ENCODE results near the gene NAA50. TPM values are rescaled to one million over a fixed set of nuclear protein-coding genes. Genes with fewer than 3 reads are reported as not detected.

The NAA50 gene
- total RNA-seq = 10 to 100 TPM; 74.4 to 99.1 (median 95.9) TPM
- long read RNA-seq, donor 1, full-length matches to known transcripts = 62 of 71 reads
- long read RNA-seq, donor 1, partial matches to known transcripts = 0 of 71 reads
- long read RNA-seq, donor 1, other reads (novel, unspliced or antisense) = 9 of 71 reads
- long read RNA-seq, donor 2, full-length matches to known transcripts = 16 of 23 reads
- long read RNA-seq, donor 2, partial matches to known transcripts = 1 of 23 reads
- long read RNA-seq, donor 2, other reads (novel, unspliced or antisense) = 6 of 23 reads

- peak; percentile 92 for ATAC-seq
- peaks cover 18% of the 10 kb centered on the region for H3K4me1 ChIP-seq (ENCODE audit: low read depth)
- H3K9me3 ChIP-seq = no peaks in the 10 kb centered on the region
- no peaks in the 10 kb centered on the region for H3K36me3 ChIP-seq (ENCODE audit: low read depth)
- H3K4me3 ChIP-seq = peak within 1 kb of the TSS; percentile 85
- peak; percentile 94 to 97 (median 96) for DNase-seq
- TF ChIP-seq CTCF (IDR thresholded peaks at IDR 0.05) = peak; percentile 9
- intact Hi-C loops (cut with DNase I, micrococcal nuclease) = no loop called here
Observed at GRCh38 chr3:113745756-113746547, at the start of gene NAA50. Gene NAA50 (minus strand): TSS chr3:113746249. CDS start chr3:113745949, 300 bp downstream.

- intact Hi-C loops (cut with DNase I, micrococcal nuclease) = no loop called here
- Histone ChIP-seq H3K36me3 (ENCODE audit: low read depth) (peaks cover 5% of the 10 kb centered on the region), H3K4me1 (ENCODE audit: low read depth) (no peaks in the 10 kb centered on the region), H3K4me3 (no peak overlapping the region), H3K9me3 (no peaks in the 10 kb centered on the region)
- TF ChIP-seq CTCF (IDR thresholded peaks at IDR 0.05) = no peak
- ATAC-seq = no peak
- DNase-seq = no peak
Observed at GRCh38 chr3:113795693-113796092, 49.6 kb upstream of the NAA50 start.

GRCh38 chr3:113794526-113794925 is 48.5 kb upstream of the NAA50 start:
- intact Hi-C loops (cut with DNase I, micrococcal nuclease) = no loop called here
- Histone ChIP-seq H3K4me3 (no peak overlapping the region), H3K9me3 (no peaks in the 10 kb centered on the region), H3K4me1 (ENCODE audit: low read depth) (no peaks in the 10 kb centered on the region), H3K36me3 (ENCODE audit: low read depth) (peaks cover 5% of the 10 kb centered on the region)
- no peak for TF ChIP-seq CTCF (IDR thresholded peaks at IDR 0.05)
- no peak for DNase-seq
- ATAC-seq = no peak

GRCh38 chr3:113791381-113791780 is 45.3 kb upstream of the NAA50 start:
- no peak for DNase-seq
- intact Hi-C loops (cut with DNase I, micrococcal nuclease) = no loop called here
- Histone ChIP-seq H3K9me3 (no peaks in the 10 kb centered on the region), H3K4me3 (no peak overlapping the region), H3K36me3 (ENCODE audit: low read depth) (peaks cover 7% of the 10 kb centered on the region), H3K4me1 (ENCODE audit: low read depth) (no peaks in the 10 kb centered on the region)
- no peak for ATAC-seq
- TF ChIP-seq CTCF (IDR thresholded peaks at IDR 0.05) = no peak

- intact Hi-C loops (cut with DNase I, micrococcal nuclease) = no loop called here
- no peaks in the 10 kb centered on the region for H3K4me1 ChIP-seq (ENCODE audit: low read depth)
- ATAC-seq = no peak
- no peaks in the 10 kb centered on the region for H3K9me3 ChIP-seq
- H3K36me3 ChIP-seq (ENCODE audit: low read depth) = peaks cover 7% of the 10 kb centered on the region
- TF ChIP-seq CTCF (IDR thresholded peaks at IDR 0.05) = no peak
- DNase-seq = no peak
- no peak overlapping the region for H3K4me3 ChIP-seq
Observed at GRCh38 chr3:113783980-113784379, 37.9 kb upstream of the NAA50 start.

All from mucosa of descending colon (tissue), 3 donors.